Neural cell (in vitro differentiated cells): ENCODE measurements around the gene OR2F1.

Experiments
- POLR2AphosphoS5 ChIP-seq: IDR thresholded peaks from 2 replicates; pipeline ENCODE4 v1.6.1; 2012
- RAD21 ChIP-seq: fragments of 450-650 bp; conservative IDR thresholded peaks from 2 replicates; pipeline ENCODE4 v1.6.1; 2014; ENCODE audit warnings: antibody characterized with exemption, mild to moderate bottlenecking, moderate library complexity
- TF ChIP-seq, protein P1 (sequence below): fragments of 450-650 bp; IDR thresholded peaks from 2 replicates; pipeline ENCODE4 v1.5.1; 2014; ENCODE audit warnings: antibody characterized with exemption, mild to moderate bottlenecking, moderate library complexity; ENCODE audit not compliant: poor library complexity, severe bottlenecking

DNA sequence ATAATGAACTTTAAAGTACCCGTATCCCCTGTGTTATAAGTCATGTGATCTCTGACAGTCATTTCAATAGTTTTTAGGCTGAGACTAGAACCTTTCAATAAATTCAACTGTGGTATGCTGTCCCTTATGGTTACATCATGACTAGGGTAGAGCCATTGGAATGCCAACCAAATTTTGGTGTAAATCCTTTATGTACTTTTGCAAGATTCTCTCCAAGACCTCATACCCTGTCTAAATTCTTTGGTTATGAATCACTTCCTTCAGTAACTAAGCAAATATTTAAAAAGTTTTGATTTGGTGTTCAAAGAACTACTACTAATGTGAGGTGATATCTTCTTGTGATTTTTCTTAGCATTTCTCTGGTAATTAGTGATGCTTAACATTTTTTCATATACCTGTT lies 24.7 kb downstream of the OR2F1 start:
- TF ChIP-seq POLR2AphosphoS5 (no peak), RAD21 (no peak)
- TF ChIP-seq, protein P1, sequence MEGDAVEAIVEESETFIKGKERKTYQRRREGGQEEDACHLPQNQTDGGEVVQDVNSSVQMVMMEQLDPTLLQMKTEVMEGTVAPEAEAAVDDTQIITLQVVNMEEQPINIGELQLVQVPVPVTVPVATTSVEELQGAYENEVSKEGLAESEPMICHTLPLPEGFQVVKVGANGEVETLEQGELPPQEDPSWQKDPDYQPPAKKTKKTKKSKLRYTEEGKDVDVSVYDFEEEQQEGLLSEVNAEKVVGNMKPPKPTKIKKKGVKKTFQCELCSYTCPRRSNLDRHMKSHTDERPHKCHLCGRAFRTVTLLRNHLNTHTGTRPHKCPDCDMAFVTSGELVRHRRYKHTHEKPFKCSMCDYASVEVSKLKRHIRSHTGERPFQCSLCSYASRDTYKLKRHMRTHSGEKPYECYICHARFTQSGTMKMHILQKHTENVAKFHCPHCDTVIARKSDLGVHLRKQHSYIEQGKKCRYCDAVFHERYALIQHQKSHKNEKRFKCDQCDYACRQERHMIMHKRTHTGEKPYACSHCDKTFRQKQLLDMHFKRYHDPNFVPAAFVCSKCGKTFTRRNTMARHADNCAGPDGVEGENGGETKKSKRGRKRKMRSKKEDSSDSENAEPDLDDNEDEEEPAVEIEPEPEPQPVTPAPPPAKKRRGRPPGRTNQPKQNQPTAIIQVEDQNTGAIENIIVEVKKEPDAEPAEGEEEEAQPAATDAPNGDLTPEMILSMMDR: no peak
